ENCODE results near the gene RNPEP.
"Not testable (repeated sequence)": the region's sequence is repeated elsewhere in the genome, so short reads cannot be mapped to it uniquely, and the experiment has no call there.

RNPEP gene

GRCh38 chr1:202036595-202037387 lies 54.3 kb downstream of the RNPEP start:
- DNase-seq (ENCODE audit: low spot score) = no peak

- DNase-seq (ENCODE audit: low spot score) = no peak
These were observed 55.4 kb downstream of the RNPEP start for GRCh38 chr1:202037706-202038296.

DNA sequence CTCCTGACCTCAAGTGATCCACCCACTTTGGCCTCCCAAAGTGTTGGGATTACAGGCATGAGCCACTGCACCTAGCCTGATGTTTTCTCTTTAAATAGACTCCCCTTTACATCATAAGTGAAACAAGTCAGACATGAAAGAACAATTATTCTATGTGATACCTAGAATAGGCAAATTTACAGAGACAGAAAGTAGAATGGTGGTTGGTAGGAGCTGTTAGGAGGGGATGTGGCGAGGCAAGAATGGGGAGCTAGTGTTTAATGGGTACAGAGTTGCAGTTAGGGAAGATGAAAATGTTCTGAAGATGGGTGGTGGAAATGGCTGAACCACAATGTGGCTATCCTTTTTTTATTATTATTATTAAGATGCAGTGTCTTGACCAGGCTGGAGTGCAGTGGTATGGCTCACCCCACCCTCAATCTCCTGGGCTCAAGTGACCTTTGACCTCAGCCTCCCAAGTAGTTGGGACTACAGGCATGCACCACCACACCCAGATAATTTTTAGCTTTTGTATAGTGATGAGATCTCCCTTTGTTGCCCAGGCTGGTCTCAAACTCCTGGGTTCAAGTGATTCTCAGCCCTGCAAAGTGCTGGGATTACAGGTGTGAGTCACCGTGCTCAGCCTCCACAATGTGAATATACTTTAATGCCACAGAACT lies 56.4 kb downstream of the RNPEP start:
- no peak for DNase-seq (ENCODE audit: low spot score)

GRCh38 chr1:202045705-202046104 lies 63.3 kb downstream of the RNPEP start:
- no peak for DNase-seq (ENCODE audit: low spot score)

- no peak for DNase-seq (ENCODE audit: low spot score)
These were observed 63.8 kb downstream of the RNPEP start for GRCh38 chr1:202046227-202046626.

DNA sequence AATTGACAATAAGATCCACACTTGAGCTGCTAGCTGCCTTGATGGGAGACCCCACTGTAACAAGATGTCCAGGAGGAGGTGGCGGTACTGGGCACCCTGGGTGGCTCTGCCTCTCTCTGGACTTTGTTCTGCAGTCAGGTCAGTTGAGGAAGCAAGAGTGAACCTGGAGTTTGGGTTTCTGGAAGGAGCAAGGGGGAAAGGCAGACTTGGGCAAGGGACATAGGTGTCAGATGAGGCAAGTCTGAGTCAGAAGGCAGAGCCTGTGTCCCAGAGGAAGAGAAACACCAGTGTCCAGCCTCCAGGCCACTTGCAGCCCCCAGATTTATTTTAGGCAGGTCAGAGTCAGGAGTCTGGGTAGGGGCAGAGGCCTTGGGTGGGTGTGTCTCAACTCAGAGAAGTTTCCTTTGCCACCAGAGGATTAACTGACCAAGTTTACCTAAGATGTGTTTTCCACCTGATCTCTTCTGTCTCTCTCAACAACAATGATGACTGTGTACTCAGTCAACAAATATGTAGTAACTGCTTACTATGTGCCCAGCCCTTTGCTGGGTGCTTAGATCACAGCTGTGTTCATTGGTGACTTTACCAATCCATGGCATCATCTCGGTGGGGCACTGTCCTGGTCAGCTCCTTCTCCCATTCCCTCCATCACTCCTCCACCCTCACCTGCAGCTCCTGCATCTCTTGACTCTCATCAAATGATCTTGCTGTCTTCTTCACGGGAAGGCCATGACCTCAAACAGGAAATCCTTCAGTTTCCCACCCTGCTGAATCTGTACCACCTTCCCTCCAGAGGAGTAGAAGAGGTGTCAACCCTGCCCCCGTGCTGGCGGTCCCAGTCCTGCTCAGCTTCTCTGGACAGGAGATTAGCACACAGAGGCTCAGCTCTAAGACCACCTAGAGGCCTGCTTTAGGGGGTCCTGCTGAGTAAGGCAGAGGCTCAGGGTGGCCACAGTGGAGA lies 64.6 kb downstream of the RNPEP start:
- no peak for DNase-seq (ENCODE audit: low spot score)

DNA sequence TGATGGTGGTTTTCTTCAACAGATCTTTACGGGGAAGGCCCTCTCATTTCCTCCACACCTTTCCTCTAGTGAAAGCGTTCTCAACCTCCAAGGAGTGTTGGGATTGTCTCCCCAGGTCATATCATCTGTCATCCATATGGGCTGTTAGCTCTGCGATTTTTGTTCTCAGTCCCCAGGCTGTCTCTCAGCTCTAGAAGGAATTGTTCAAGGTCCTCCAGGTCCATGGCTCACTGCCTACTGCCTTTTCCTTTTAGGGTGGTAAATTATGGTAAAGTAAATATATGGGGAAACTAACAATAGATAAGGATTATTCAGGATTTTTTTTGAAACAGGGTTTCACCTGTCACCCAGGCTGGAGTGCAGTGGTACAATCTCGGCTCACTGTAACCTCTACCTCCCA lies 65.5 kb downstream of the RNPEP start:
- DNase-seq (ENCODE audit: low spot score) = no peak

- DNase-seq (ENCODE audit: low spot score) = no peak
These were observed 66.7 kb downstream of the RNPEP start for GRCh38 chr1:202049129-202049528.

- DNase-seq (ENCODE audit: low spot score) = no peak
These were observed 71.6 kb downstream of the RNPEP start for GRCh38 chr1:202054094-202054493.

- not testable (repeated sequence) for DNase-seq (ENCODE audit: low spot score)
These were observed 72.2 kb downstream of the RNPEP start for GRCh38 chr1:202054673-202055072.

Data from kidney capillary endothelial cell (primary cell).